Chondrocyte (in vitro differentiated cells): ENCODE measurements around the gene FAM240A. TPM values are rescaled to one million over a fixed set of nuclear protein-coding genes. Genes with fewer than 3 reads are reported as not detected.

Experiments
- DNase-seq: peaks from one replicate; pipeline ENCODE4 v3.0.0; 2021; ENCODE audit warnings: mixed read lengths, low spot score
- H3K27ac Mint-ChIP-seq: one replicate; pipeline ENCODE4 v1.8.0; 2021; ENCODE audit warnings: mild to moderate bottlenecking, moderate library complexity, mixed read lengths; ENCODE audit not compliant: unreplicated experiment
- H3K27me3 Mint-ChIP-seq: 2 replicates; pipeline ENCODE4 v1.8.0; 2021; ENCODE audit warnings: low read depth, mixed read lengths
- H3K36me3 Mint-ChIP-seq: 2 replicates; pipeline ENCODE4 v1.8.0; 2021; ENCODE audit warnings: low read depth, mixed read lengths
- H3K4me1 Mint-ChIP-seq: 2 replicates; pipeline ENCODE4 v1.8.0; 2021; ENCODE audit warnings: low read depth, mild to moderate bottlenecking, mixed read lengths
- H3K4me3 Mint-ChIP-seq: one replicate; pipeline ENCODE4 v1.8.0; 2021; ENCODE audit warnings: mild to moderate bottlenecking, moderate library complexity, mixed read lengths; ENCODE audit not compliant: unreplicated experiment
- H3K9me3 Mint-ChIP-seq: 2 replicates; pipeline ENCODE4 v1.8.0; 2021; ENCODE audit warnings: low read depth, mixed read lengths
- CTCF ChIP-seq: fragments of 200-600 bp; sonication (generic); IDR thresholded peaks from 2 replicates; pipeline ENCODE4 v1.5.0; 2021; ENCODE audit warnings: antibody characterized with exemption, mild to moderate bottlenecking, moderate library complexity
- total RNA-seq: library from RNA; stranded (reverse); gene quantifications from 3 replicates; pipeline ENCODE4 v1.2.1, GENCODE V29; 2021

FAM240A gene
- total RNA-seq, 1 donor from 2014 or later = not detected

- Mint-ChIP-seq H3K27me3 (peaks cover 11% of the 10 kb centered on the region), H3K27ac (no peak overlapping the region), H3K4me3 (no peak overlapping the region), H3K4me1 (no peaks in the 10 kb centered on the region), H3K9me3 (peaks cover 13% of the 10 kb centered on the region), H3K36me3 (peaks cover 4% of the 10 kb centered on the region)
- TF ChIP-seq CTCF = no peak
- no peak for DNase-seq
Measured at GRCh38 chr3:46593274-46593862, 19.0 kb upstream of the FAM240A start.

- H3K4me3 Mint-ChIP-seq = no peak overlapping the region
- H3K27ac Mint-ChIP-seq = no peak overlapping the region
- peaks cover 11% of the 10 kb centered on the region for H3K27me3 Mint-ChIP-seq
- H3K36me3 Mint-ChIP-seq = peaks cover 4% of the 10 kb centered on the region
- peaks cover 13% of the 10 kb centered on the region for H3K9me3 Mint-ChIP-seq
- TF ChIP-seq CTCF = no peak
- no peaks in the 10 kb centered on the region for H3K4me1 Mint-ChIP-seq
- DNase-seq = no peak
Measured at GRCh38 chr3:46593979-46594378, 18.3 kb upstream of the FAM240A start.

- H3K4me1 Mint-ChIP-seq = no peaks in the 10 kb centered on the region
Measured at GRCh38 chr3:46594723-46595122, 17.6 kb upstream of the FAM240A start.

GRCh38 chr3:46595819-46596314, 16.5 kb upstream of the FAM240A start:
- no peak overlapping the region for H3K4me3 Mint-ChIP-seq
- TF ChIP-seq CTCF = no peak
- no peak overlapping the region for H3K27ac Mint-ChIP-seq
- peaks cover 4% of the 10 kb centered on the region for H3K36me3 Mint-ChIP-seq
- H3K27me3 Mint-ChIP-seq = peaks cover 17% of the 10 kb centered on the region
- no peak for DNase-seq
- H3K4me1 Mint-ChIP-seq = no peaks in the 10 kb centered on the region
- peaks cover 13% of the 10 kb centered on the region for H3K9me3 Mint-ChIP-seq

More at GRCh38 chr3:46594723-46595122, 17.6 kb upstream of the FAM240A start:
- no peak for TF ChIP-seq CTCF
- H3K27ac Mint-ChIP-seq = no peak overlapping the region
- DNase-seq = no peak
- peaks cover 4% of the 10 kb centered on the region for H3K36me3 Mint-ChIP-seq
- peaks cover 17% of the 10 kb centered on the region for H3K27me3 Mint-ChIP-seq
- peaks cover 13% of the 10 kb centered on the region for H3K9me3 Mint-ChIP-seq
- H3K4me3 Mint-ChIP-seq = no peak overlapping the region

GRCh38 chr3:46599590-46599989, 12.7 kb upstream of the FAM240A start:
- no peak for DNase-seq
- Mint-ChIP-seq H3K9me3 (no peaks in the 10 kb centered on the region), H3K27me3 (peaks cover 7% of the 10 kb centered on the region), H3K36me3 (no peaks in the 10 kb centered on the region), H3K4me1 (no peaks in the 10 kb centered on the region), H3K27ac (no peak overlapping the region), H3K4me3 (no peak overlapping the region)
- TF ChIP-seq CTCF = no peak
